ENCODE measurements around the gene PDGFB. TPM values are rescaled to one million over a fixed set of nuclear protein-coding genes. Genes with fewer than 3 reads are reported as not detected.

The PDGFB gene
- total and polyA plus RNA-seq, 2 of the 4 experiments (the other 2 are of a cell fraction): 0.07 TPM; not detected in 1

- no peak for TF ChIP-seq MAFK (IDR thresholded peaks at IDR 0.05; ENCODE audit: low read depth, low read length)
- TF ChIP-seq ELK1 (IDR thresholded peaks at IDR 0.05; ENCODE audit: borderline replicate concordance, low read depth, low read length): no peak
- no peak for TF ChIP-seq RAD21 (IDR thresholded peaks at IDR 0.05; ENCODE audit: low read length)
- TF ChIP-seq RFX5 (IDR thresholded peaks at IDR 0.05; ENCODE audit: low read depth, low read length): no peak
- no peak for TF ChIP-seq POLR2A (IDR thresholded peaks at IDR 0.05; ENCODE audit: low read depth, low read length)
- TF ChIP-seq FOS (IDR thresholded peaks at IDR 0.05; ENCODE audit: low read depth, low read length): no peak
- TF ChIP-seq SMC3 (IDR thresholded peaks at IDR 0.05; ENCODE audit: low read depth, low read length): no peak
- no peak for TF ChIP-seq MXI1 (IDR thresholded peaks at IDR 0.05; ENCODE audit: borderline replicate concordance, low read depth, low read length)
- no peak for TF ChIP-seq BHLHE40 (IDR thresholded peaks at IDR 0.05; ENCODE audit: low read depth, low read length)
- TF ChIP-seq NFE2L2 (IDR thresholded peaks at IDR 0.05; ENCODE audit: low read depth, low read length): no peak
- no peak for TF ChIP-seq CHD1 (IDR thresholded peaks at IDR 0.05; ENCODE audit: low read depth, low read length)
- TF ChIP-seq RCOR1 (IDR thresholded peaks at IDR 0.05; ENCODE audit: insufficient replicate concordance, low read length): no peak
- TF ChIP-seq CEBPB (IDR thresholded peaks at IDR 0.05; ENCODE audit: low read depth, low read length): no peak
- TF ChIP-seq, protein P1, sequence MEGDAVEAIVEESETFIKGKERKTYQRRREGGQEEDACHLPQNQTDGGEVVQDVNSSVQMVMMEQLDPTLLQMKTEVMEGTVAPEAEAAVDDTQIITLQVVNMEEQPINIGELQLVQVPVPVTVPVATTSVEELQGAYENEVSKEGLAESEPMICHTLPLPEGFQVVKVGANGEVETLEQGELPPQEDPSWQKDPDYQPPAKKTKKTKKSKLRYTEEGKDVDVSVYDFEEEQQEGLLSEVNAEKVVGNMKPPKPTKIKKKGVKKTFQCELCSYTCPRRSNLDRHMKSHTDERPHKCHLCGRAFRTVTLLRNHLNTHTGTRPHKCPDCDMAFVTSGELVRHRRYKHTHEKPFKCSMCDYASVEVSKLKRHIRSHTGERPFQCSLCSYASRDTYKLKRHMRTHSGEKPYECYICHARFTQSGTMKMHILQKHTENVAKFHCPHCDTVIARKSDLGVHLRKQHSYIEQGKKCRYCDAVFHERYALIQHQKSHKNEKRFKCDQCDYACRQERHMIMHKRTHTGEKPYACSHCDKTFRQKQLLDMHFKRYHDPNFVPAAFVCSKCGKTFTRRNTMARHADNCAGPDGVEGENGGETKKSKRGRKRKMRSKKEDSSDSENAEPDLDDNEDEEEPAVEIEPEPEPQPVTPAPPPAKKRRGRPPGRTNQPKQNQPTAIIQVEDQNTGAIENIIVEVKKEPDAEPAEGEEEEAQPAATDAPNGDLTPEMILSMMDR (conservative IDR thresholded peaks at IDR 0.05; ENCODE audit: low read depth, low read length): no peak
- TF ChIP-seq MAZ (IDR thresholded peaks at IDR 0.05; ENCODE audit: borderline replicate concordance, low read depth, low read length): no peak
- TF ChIP-seq, protein P2, sequence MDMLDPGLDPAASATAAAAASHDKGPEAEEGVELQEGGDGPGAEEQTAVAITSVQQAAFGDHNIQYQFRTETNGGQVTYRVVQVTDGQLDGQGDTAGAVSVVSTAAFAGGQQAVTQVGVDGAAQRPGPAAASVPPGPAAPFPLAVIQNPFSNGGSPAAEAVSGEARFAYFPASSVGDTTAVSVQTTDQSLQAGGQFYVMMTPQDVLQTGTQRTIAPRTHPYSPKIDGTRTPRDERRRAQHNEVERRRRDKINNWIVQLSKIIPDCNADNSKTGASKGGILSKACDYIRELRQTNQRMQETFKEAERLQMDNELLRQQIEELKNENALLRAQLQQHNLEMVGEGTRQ (IDR thresholded peaks at IDR 0.05; ENCODE audit: low read depth, low read length): no peak
- H3K27ac ChIP-seq (ENCODE audit: insufficient read depth, low read length): no peak overlapping the region
- no peak overlapping the region for H4K91ac ChIP-seq (ENCODE audit: insufficient read depth, low read depth, low read length)
- peaks cover 1% of the 10 kb centered on the region; the same call in 1 of the 2 replicates for H3K27me3 ChIP-seq (ENCODE audit: control insufficient read depth, insufficient read depth, low read length)
- H2AFZ ChIP-seq (replicated peaks; ENCODE audit: low read length, poor library complexity): no peak overlapping the region
- no peak overlapping the region for H3K4me2 ChIP-seq (ENCODE audit: low read depth, low read length)
- H3K18ac ChIP-seq (ENCODE audit: low read depth, low read length): no peak overlapping the region
- H3K56ac ChIP-seq (ENCODE audit: extremely low read depth, insufficient read depth, low read length): no peak overlapping the region
- H3K9me3 ChIP-seq (ENCODE audit: control insufficient read depth, insufficient read depth, low read length): peaks cover 5% of the 10 kb centered on the region; the same call in 1 of the 2 replicates
- H2BK120ac ChIP-seq (ENCODE audit: low read depth, low read length): no peak overlapping the region
- ChIA-PET CTCF (no interaction called here), POLR2A (ENCODE audit: unreplicated experiment) (interaction anchor here (0.6 kb wide), 1 partner anchor 97 kb away, joined by 4 read pairs; the partner anchor contains the start of gene RPL3)
- no peak overlapping the region for H4K8ac ChIP-seq (ENCODE audit: low read depth in 2 of 2, low read length in 2 of 2)
- no TSS peak for BruUV-seq (replicated peaks)
- H2AK5ac ChIP-seq (ENCODE audit: low read depth, low read length): peak overlapping the region; percentile 66; the same call in 1 of the 2 replicates
- intact Hi-C loops (cut with micrococcal nuclease): no loop called here
- H3K4me1 ChIP-seq (ENCODE audit: control insufficient read depth, insufficient read depth, low read length): peaks cover 5% of the 10 kb centered on the region
- H3K4me3 ChIP-seq (ENCODE audit: insufficient read depth, low read depth, low read length): no peak overlapping the region
- no peaks in the 10 kb centered on the region for H4K20me1 ChIP-seq (ENCODE audit: insufficient read depth, low read length)
- no peak overlapping the region for H2BK20ac ChIP-seq (ENCODE audit: low read depth, low read length)
- no peak overlapping the region for H2AK9ac ChIP-seq (replicated peaks; ENCODE audit: low read depth, low read length, poor library complexity)
- ATAC-seq (ENCODE audit: low read depth) (no peak), DNase-seq (no peak)
- no peaks in the 10 kb centered on the region for H3K79me1 ChIP-seq (ENCODE audit: low read depth in 1 of 2, low read length in 2 of 2)
- dilution Hi-C loops (cut with HindIII; ENCODE audit: low sequenced_read_pairs, unreplicated experiment): no loop called here
- WGBS, 2 experiments (ENCODE audit: extremely low coverage in 2 of 2, insufficient read length in 1 of 2): 71% methylated on average over 4 of the region's 20 CpGs; no CpG with 5 or more reads in 1 of the 2 experiments
- H3K23ac ChIP-seq (ENCODE audit: low read depth, low read length): no peak overlapping the region
- no peak overlapping the region for H3K14ac ChIP-seq (replicated peaks; ENCODE audit: low read depth, low read length)
- H3K9me1 ChIP-seq (ENCODE audit: insufficient read depth, low read length): 0 out of 2 replicates have a peak, but pooled peaks cover 2% of the 10 kb centered on the region
- no peaks in the 10 kb centered on the region for H3K36me3 ChIP-seq (ENCODE audit: control insufficient read depth, insufficient read depth, low read length)
- no peak overlapping the region for H2BK5ac ChIP-seq (ENCODE audit: low read depth, low read length, poor library complexity, severe bottlenecking)
- in situ Hi-C loops (cut with MboI; ENCODE audit: low sequenced_read_pairs): no loop called here
- H3K9ac ChIP-seq (ENCODE audit: low read depth, low read length): no peak overlapping the region
- no peak overlapping the region for H4K5ac ChIP-seq (ENCODE audit: low read depth, low read length)
- H2BK15ac ChIP-seq (ENCODE audit: low read depth, low read length): no peak overlapping the region
- no peak overlapping the region for H3K4ac ChIP-seq (ENCODE audit: low read depth, low read length)
Measured at GRCh38 chr22:39223091-39223710, 21.6 kb downstream of the PDGFB start.

Measured in IMR-90 (cell line).